OCI-LY3 (cell line): Measurements from ENCODE around the gene KIT.

Source experiments
- EZH2phosphoT487 ChIP-seq: fragments of 200-600 bp; shearing (Covaris generic); IDR thresholded peaks from 2 replicates; pipeline ENCODE4 v1.6.1; 2018; ENCODE audit warnings: antibody characterized with exemption, mixed run types, low read depth
- TF ChIP-seq, protein P1 (sequence below): fragments of 200-600, 300-600 bp; sonication (generic); IDR thresholded peaks from 2 replicates; pipeline ENCODE4 v1.5.1; 2014; ENCODE audit warnings: antibody characterized with exemption, low read length, low read depth

DNA sequence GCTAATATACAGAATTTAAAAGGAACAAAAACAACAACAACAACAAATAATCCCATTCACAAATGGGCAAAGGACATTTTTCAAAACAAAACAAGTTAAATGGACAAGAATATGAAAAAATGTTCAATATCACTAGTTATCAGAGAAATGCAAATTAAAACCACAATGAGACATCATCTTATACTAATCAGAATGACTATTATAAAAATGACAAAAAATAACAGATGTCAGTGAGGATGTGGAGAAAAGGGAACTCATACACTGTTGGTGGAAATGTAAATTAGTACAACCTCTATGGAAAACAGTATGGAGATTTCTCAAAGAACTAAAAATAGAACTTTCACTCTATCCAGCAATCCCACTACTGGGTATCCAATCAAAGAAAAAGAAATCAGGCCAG, 92.6 kb downstream of the KIT start:
- TF ChIP-seq, protein P1, sequence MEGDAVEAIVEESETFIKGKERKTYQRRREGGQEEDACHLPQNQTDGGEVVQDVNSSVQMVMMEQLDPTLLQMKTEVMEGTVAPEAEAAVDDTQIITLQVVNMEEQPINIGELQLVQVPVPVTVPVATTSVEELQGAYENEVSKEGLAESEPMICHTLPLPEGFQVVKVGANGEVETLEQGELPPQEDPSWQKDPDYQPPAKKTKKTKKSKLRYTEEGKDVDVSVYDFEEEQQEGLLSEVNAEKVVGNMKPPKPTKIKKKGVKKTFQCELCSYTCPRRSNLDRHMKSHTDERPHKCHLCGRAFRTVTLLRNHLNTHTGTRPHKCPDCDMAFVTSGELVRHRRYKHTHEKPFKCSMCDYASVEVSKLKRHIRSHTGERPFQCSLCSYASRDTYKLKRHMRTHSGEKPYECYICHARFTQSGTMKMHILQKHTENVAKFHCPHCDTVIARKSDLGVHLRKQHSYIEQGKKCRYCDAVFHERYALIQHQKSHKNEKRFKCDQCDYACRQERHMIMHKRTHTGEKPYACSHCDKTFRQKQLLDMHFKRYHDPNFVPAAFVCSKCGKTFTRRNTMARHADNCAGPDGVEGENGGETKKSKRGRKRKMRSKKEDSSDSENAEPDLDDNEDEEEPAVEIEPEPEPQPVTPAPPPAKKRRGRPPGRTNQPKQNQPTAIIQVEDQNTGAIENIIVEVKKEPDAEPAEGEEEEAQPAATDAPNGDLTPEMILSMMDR: no peak
- TF ChIP-seq EZH2phosphoT487: no peak
